ENCODE results near the gene NEIL3.

- TF ChIP-seq EZH2 (IDR thresholded peaks at IDR 0.05; ENCODE audit: insufficient read depth, poor library complexity, severe bottlenecking) (no peak), EZH2phosphoT487 (IDR thresholded peaks at IDR 0.05; ENCODE audit: insufficient read depth, low read depth) (no peak)
Observed at GRCh38 chr4:177288335-177288734, 21.3 kb upstream of the NEIL3 start.

All from GM23248 (cell line).